ENCODE data around the gene PURB.
"Not testable (repeated sequence)": the region's sequence is repeated elsewhere in the genome, so short reads cannot be mapped to it uniquely, and the experiment has no call there.

Gene PURB

DNA sequence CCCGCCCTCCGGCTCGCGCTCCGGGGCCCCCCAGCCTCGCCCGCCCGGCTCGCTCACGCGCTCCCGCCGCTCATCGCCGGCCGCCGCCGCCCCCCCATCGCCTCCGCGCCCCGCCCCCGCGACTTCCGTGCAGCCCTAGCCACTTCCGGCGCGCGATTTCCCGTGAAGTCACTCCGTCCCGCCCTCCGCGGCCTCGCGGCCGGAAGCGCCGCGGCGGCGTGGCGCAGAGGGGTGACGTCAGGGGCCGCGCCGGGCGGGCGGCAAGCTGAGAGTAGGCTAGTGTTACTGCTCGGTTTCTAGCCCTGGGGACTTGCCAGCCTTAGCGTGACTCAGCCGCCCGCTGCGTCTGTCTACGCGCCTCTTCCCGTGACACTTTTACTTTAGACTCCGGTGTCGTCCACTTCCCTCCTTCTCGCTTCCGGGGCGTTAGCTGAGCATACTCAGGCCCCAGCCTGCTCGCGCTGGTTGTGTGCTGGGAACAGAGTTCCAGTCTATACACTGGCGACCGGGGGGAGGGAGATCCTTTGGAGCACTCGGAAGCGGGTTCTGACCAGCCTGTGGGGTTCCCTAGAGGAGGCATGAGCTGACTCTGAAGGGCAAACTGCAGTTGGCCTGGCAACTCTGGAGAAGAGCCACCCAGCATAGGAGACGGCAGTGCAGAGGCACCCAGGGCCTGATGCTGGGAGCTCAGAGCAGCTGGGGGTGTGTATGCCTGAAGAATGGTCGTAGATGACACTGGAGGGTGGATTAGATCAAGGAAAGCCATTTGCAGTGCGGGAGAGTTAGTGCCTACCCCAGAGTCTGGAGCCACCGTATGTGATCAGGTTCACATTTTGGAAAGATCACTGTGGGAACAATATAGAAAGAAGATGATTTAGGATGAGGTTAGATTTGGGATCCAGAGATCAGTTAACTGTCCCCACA, at the start of gene PURB:
Gene PURB, minus strand, starts transcription at position 137 of the 924 bp plus-strand sequence. CDS start 182 bp downstream, outside the sequence.
- peak; percentile 91 for DNase-seq

DNA sequence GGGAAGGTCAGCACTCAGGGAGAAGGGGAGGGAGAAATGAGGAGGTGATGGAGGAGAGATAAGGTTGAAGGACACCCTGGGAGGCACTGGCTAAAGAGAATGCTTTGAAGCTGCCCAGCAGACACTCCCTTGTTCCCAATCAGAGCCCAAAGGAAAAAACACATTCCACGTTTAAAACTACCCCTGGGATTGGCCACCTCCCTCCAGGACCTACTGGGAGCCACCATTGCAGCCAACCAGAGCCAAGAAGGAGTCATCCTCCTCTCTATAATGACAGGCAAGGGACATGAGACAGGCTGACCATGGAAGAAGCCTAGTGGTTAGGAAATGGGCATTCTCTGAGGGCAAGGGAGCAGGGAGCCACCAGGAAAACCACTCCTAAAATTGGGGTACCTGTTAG, 49.7 kb upstream of the PURB start:
- DNase-seq: no peak

DNA sequence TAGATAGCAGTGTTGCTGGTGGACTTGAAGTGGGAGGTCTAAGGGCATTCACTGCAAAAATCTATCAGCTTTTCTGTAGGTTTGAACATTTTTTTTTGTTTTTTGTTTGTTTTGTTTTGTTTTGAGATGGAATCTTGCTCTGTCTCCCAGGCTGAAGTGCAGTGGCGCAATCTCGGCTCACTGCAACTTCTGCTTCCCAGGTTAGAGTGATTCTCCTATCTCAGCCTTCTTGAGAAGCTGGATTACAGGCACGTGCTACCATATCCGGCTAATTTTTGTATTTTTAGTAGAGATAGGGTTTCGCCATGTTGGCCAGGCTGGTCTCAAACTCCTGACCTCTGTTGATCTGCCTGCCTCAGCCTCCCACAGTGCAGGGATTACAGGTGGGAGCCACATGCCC, 49.2 kb upstream of the PURB start:
- DNase-seq: not testable (repeated sequence)

DNA sequence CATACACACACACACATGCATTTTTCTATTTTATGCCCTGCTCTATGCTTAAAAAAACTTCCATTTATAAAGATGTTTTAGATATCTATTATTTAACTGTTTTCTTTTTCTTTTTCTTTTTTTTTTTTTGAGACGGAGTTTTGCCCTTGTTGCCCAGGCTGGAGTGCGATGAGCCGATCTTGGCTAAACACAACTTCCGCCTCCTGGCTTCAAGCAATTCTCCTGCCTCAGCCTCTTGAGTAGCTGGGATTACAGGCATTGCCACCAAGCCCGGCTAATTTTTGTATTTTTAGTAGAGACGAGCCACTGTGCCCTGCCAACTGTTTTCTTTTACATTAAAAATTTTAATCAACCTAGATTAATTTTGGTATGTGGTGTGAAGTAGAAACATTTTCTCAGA, 45.6 kb upstream of the PURB start:
- no peak for DNase-seq

DNA sequence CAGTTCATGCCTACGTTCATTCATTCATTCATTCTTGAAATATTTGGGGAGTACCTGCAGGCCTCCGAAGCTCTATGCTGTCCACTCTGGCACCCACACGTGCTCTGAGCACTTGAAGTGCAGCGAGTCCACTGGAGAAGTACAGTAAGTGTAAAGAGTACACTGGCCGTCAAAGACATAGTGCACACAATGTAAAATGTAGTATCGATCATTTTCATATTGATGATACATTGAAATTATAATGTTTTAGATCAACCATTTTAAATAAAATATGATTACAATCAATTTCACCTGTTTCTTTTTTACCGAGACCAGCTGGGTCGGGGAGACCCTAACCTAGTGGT, 37.0 kb upstream of the PURB start:
- DNase-seq: no peak

DNA sequence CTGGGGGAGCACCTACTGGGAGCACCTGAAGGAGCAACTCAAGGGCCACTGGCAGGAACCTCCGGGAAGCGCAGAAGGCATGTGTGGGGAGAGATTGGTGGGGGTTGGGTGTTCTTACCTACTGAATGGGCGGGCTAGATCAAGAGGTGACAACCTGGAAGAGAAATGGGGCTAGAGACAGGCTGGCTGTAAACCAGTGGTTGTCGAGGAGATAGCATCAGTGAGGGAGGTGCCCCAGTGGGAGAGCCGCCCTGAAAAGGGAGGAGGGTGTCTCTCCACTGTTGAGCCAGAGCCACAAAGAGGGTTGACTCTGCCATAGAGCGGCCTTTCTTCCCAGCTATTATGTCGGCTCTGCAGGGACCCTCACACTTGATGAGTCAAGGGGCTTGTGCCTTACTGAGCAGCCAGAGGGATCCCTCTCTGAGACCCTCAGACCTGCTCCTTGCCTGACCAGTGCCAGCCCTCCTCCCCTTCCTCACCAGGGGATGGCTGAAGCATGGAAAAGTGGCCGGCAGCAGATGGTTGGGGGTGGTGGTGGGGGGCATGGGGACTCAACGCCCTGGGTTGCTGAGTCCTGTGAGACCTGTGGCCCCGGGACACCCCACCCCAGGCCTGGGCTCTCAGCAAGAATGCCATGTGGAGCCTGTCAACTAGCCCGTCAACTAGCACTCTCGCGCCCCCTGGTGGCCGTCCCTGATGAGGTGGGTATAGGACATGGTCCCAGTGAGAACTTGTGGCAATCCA, 36.4 kb upstream of the PURB start:
- peak; percentile 13 for DNase-seq

DNA sequence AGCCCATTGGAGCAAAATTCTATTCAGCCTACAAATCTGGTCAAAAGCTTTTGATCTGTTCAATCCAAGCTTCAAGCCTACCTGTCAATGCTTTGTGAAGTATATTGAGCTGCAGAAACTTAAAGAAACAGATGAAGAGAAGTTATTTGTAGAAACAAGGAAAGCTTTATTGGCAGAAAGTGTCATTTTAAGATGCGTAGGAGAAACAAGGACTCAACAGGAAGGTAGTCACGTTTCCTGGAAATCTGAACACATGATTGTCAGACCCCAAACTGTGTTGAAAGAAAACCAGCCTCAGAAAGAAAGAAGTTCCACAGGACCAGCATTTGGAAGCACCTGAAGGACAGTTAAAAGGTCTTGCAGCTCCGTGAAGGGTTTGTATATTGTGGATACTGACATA, 34.8 kb upstream of the PURB start:
- DNase-seq: no peak

DNA sequence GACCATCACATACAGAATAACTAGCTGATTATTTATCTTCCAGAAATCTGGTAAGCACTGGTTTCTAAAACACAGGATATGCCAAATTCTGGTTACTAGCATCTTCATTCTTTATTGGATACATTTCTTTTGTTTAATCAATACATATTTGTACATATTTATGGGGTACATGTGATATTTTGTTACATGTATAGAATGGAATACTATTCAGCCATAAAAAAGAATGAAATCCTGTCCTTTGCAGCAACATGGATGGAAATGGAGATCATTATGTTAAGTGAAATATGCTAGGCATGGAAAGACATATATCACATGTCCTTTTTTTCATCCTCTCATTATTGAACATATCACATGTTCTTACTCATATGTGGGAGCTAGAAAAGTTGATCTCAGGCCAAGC, 32.7 kb upstream of the PURB start:
- DNase-seq: no peak

DNA sequence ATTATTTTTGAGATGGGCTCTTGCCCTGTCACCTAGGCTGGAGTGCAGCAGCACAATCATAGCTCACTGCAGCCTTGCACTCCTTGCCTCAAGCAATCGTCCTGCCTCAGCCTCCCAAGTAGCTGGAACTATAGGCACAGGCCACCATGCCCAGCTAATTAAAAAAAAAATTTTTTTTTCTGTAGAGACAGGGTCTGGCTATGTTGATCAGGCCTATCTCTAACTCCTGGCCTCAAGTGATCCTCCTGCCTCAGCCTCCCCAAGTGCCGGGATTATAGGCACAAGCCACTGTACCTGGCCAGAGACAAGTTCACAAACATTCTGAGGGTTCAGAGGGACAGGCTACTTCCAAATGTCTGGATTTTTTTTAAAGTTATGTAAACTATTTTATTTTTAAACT, 32.1 kb upstream of the PURB start:
- no peak for DNase-seq

DNA sequence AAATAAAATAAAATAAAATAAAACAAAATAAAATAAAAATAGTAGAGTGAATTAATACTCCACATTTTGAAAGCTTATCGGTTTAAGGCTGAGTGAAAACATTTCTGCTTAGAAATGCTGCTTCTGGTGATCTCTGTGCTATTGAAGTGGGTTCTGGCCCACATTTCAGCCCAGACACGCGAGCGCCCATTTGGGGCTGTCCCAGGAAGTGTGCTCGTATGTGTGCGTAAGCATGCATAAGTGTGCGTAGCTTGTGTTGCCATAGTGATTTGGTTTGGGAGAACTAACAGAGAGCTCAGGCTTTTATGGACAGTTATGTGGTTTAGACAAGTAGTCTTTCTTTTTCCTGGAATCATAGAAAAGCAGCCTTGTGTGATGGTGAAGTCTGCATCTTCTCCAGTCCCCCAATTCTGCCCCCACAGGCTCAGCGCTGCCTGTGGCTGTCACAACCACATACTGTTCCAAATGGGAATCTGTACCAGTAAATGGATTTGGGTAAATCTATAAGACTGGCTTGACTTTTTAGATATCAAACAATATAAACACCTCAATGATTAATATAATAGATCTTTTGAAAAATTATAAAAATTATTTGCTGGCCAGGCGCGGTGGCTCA, 29.8 kb upstream of the PURB start:
- no peak for DNase-seq

DNA sequence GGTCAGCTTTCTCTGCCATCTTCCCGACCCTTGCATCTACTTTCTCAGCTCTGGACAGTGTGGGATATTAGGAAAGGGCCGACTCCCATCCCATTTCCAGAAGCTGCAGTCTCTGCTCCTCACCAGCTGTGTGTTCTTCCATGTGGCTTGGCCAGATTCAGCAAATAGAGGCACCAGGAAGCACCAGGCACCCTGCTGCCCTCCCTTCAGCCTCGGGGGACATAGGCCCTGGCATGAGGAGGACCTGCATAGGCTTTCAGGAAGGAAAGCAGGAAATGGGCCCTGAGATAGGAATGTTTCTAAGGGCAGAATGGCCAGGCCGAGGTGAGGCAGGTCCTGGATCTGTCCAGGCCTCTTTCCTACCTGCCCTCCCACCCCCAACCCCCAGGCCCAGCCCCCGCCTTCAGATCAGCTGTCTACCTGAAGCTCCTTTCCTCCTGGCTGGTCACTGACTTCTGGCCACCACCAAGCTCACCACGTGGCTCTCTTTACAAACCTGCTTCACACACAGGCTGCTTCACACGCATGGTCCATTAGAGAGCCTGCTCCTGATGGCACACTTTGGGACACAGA, 27.5 kb upstream of the PURB start:
- DNase-seq: no peak

DNA sequence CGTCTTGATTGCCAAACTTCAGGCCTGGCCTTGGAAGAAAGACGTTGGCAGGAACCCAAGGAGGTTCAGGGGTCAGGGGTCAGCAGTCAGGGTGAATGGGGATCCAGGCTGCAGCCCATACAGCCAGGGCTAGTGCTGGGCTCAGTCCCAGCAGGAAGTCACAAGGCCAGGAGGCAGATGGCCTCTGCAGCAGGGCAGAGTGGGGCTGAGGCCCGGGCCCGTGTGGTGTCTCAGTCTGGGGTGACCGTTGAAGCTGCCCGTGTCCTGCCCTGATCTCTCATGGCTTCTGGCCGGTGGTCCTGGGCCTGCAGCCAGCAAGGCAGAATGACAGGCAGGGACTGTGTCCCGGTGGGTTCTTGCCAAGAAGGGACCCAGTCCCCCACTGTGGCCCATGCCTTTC, 26.6 kb upstream of the PURB start:
- DNase-seq: no peak

DNA sequence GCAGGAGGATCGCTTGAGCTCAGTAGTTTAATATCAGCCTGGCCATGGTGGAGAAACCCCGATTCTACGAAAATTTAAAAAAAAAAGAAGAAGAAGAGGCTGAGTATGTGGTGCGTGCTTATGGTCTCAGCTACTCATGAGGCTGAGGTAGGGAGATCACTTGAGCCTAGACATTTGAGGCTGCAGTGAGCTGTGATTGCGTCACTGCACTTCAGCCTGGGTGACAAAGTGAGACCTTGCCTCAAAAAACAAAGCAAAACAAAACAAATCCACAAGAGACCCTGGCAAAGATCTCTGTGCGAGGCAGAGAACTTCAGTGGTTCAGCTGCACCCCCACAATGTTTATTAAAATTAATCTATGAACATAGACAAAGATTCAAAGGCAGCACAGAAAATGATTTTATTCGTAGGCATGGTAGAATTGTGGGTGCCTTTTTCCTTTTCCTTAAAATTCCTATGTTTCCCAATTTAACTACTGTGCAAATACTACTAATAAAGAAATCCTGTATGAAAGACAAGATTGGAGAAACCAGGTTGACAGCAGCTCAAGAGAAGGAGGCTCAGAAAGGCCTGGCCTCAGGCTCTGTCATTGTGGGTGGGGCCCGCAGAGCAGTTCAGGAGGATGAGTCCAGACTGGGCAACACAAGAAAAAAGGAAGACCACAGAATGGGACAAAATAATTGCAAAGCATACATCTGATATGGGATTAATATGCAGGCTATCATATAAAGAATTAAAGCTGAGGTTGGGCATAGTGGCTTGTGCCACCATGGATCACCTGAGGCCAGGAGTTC, 24.5 kb upstream of the PURB start:
- DNase-seq: no peak

DNA sequence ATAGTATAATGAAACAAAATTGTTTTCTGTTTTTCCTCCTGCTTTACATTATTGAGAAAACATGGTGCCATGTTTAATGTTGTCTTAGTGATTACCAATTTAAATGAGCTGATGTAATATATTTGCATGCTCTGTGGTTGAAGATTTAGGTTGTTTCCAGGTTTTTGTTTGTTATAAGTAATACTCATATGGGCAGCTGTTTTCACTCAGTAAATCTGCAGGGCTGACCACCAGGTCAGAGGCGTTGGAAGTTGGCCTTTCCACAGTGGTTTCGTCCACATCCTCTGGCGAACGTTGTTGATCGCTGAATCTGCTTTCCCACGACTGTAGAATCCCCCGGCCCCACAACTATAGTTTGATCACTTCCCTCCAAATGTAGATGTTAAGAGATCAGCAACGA, 21.6 kb upstream of the PURB start:
- DNase-seq: no peak

DNA sequence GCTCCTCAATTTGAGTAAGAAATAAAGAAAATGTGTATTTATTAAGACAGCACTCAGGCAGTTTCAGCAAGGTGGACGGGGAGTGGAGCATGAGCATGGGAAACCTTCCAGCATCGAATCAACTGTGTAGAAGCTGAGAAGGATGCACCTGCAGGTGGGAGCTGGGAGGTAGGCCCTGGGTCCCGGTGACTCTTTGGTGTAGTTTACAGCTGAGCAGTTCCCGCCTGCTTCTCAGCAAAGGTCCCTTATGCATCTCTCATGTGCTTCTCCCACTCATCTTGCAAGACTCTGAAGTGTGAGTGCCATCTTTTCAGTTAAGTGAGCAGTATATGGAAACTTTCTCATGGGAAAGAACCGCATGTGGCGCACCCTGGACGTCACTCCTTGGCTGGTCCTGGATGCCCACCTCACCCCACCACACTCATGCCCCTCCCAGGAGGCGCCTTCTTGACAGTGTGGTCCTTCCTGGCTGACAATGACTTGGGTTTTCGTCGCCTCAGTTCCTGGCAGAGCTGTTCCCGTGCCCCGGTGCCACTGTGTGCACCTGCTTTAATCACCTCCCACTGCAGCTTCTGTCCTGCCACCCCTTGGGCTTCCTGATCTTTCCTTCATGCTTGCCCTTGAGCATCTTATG, 19.8 kb upstream of the PURB start:
- DNase-seq: no peak

DNA sequence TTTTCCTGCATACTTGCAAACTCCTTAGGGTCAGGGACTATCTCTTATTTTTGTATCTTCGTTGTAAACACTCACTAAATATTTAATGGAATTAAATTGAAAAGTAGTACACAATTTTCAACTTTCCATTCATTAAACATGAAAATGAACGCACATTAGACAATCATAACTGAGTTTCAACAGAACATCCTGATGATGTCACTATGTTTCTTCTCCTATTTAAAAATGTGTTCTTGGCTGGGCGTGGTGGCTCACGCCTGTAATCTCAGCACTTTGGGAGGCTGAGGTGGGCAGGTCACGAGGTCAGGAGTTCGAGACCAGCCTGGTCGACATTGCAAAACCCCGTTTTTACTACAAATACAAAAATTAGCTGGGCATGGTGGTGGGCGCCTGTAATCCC, 14.1 kb upstream of the PURB start:
- no peak for DNase-seq

DNA sequence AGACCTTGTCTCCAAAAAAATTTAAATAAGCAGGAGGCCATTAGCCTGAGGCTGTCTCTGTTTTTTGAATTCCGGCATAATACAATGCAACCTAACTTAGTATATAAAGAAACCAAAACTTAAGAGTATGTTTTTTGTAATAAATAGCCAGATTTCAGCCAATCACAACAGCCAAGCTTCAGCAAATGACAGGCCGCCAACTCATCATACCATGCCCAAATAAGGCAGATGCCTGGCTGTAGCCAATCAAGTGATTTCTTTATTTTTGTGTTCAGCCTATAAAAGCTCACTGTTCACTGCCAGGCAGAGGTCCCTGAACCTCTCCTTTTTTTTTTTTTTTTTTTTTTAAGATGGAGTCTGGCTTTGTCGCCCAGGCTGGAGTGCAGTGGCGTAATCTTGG, 12.7 kb upstream of the PURB start:
- DNase-seq: no peak

DNA sequence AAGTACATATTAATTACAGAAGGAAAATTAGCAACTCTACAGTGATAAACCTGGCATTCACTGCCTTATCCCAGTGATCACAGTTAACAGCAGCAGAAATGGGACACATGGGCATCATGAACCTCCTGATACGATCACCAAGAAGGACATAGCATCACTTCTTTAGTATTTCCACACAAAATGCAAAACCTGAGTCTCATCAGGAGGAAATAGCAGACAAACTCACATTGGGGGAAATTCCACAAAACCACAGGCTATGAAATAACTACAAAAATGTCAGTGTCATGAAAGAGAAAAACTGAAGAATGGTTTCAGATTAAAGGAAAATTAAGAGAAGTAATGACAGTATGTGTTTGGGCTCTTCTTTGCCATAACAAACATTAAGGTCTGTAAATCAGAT, 12.0 kb upstream of the PURB start:
- DNase-seq: no peak

DNA sequence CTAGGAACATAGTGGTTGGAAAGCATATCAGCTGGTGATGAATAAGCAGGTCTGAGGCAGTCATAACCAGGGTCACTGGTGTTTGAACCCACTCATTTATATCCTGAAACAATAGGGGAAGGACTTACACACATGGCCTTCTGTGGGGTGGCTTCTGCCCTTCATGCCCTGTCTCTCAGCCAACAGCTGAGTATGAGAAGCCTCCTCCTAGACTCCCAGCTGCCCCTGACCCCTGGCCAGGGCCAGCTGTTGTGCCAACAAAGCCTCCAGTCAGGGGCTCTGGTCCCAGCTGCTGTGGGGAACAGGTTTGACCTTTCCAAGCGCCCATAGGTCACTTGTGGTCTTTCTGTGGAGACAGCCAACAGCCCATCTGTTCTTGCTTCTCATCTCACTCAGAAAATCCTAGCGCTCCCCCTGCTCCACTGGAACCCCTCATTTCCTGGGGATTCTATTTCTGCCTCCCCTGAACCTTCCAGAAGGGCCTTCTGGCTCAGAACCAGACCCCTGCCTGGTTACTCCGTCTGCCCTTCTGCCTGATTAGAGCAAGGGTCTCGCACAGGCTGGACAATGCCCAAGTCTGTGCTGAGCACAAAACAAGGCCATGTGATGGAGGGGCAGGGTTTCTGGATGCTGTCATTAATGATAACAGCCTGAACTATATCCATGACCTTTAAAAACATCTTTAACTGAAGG, 9.7 kb upstream of the PURB start:
- no peak for DNase-seq

DNA sequence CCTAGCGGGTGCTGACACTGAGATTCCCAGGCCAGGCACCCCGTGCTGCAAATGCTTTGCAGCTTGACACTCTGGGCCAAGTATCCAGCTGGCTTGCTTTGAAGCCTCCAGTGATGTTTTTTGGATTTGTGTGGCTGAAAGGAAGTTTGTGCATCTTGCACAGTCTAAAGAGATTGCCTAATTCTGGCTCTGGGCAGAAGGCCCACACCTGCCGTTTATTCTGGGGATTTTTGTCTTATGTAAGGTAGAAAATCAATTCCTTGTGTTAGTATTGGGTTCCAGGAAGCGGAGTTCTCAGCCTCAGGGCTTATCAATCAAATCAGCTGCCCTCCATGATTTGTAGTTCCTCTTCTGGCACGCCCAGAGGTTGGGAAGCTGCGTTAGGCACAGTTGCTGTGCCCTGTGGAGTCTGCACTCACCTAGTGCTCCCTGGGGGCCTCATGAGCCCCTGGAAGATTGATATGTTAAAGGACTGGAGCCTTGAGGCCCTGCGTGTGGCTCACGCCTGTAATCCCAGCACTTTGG, 8.4 kb upstream of the PURB start:
- peak; percentile 10 for DNase-seq

DNA sequence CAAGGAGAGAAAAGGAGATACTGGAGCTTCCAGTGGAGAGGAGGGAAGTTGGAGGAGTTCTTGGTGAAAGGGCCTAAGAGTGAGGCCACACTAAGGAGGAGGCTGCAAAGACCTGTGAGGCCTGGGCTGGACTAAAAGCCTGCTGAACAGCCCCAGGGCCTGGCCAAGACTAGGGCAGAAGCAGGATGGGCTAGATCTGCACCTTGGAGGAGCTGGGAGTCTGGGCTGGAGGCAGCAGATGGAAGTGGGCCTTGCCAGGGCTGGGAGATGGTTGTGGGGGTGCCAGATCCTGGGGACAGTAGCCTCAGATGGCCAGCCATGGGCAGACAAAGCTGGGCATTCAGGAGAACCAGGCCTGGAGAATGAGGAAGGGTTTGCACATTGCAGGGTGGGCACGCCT, 6.5 kb upstream of the PURB start:
- no peak for DNase-seq
